Measurements from ENCODE around the gene CD300LB.

GRCh38 chr17:74512624-74513091 lies 18.6 kb downstream of the CD300LB start:
- no peak for TF ChIP-seq ZFX (IDR thresholded peaks at IDR 0.05; ENCODE audit: borderline replicate concordance)
- TF ChIP-seq, protein P1, sequence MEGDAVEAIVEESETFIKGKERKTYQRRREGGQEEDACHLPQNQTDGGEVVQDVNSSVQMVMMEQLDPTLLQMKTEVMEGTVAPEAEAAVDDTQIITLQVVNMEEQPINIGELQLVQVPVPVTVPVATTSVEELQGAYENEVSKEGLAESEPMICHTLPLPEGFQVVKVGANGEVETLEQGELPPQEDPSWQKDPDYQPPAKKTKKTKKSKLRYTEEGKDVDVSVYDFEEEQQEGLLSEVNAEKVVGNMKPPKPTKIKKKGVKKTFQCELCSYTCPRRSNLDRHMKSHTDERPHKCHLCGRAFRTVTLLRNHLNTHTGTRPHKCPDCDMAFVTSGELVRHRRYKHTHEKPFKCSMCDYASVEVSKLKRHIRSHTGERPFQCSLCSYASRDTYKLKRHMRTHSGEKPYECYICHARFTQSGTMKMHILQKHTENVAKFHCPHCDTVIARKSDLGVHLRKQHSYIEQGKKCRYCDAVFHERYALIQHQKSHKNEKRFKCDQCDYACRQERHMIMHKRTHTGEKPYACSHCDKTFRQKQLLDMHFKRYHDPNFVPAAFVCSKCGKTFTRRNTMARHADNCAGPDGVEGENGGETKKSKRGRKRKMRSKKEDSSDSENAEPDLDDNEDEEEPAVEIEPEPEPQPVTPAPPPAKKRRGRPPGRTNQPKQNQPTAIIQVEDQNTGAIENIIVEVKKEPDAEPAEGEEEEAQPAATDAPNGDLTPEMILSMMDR (IDR thresholded peaks at IDR 0.05), result no peak
